Measurements from ENCODE around the gene UBE2G1. TPM values are rescaled to one million over a fixed set of nuclear protein-coding genes. Genes with fewer than 3 reads are reported as not detected.

The UBE2G1 gene
- polyA plus RNA-seq, 1 donor (not counting 4 experiments of a cell fraction or from before 2014, with no cell fraction given) = 86.2 TPM

DNA sequence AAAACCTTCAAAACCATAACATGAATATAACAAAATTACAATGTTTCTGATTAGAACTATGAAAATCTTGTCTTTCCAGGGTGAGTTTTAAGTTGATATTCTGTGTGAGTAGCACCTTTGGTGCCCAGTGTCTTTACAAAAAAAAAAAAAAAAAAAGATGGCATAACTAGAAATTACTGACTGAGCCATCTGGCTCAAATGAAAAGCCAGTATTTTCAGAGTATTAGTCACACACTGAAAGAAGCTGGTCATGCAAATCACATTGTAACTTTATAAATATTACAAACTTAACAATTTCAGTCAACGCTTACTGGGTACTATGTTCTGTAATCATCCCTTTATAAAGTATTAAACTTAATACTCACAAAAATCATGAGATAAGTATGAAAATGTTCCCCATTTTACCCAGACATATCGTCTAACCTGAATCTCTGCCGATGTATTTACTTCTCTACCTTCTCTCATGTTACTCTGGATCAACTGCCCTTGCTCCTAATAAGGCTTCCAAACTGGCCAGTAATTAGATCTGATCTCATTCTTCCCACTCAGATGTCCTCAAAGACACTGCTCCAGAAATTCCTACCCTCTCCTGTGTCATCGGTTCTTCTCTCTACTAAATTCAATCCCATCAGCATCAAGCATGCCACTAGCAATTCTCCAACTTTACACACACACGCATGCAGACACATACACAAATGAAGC, 25.4 kb downstream of the UBE2G1 start:
- DNase-seq (ENCODE audit: low read depth, low spot score) = no peak
- no peak for TF ChIP-seq EZH2 (IDR thresholded peaks at IDR 0.05; ENCODE audit: low read length)
- TF ChIP-seq, protein P1, sequence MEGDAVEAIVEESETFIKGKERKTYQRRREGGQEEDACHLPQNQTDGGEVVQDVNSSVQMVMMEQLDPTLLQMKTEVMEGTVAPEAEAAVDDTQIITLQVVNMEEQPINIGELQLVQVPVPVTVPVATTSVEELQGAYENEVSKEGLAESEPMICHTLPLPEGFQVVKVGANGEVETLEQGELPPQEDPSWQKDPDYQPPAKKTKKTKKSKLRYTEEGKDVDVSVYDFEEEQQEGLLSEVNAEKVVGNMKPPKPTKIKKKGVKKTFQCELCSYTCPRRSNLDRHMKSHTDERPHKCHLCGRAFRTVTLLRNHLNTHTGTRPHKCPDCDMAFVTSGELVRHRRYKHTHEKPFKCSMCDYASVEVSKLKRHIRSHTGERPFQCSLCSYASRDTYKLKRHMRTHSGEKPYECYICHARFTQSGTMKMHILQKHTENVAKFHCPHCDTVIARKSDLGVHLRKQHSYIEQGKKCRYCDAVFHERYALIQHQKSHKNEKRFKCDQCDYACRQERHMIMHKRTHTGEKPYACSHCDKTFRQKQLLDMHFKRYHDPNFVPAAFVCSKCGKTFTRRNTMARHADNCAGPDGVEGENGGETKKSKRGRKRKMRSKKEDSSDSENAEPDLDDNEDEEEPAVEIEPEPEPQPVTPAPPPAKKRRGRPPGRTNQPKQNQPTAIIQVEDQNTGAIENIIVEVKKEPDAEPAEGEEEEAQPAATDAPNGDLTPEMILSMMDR (optimal IDR thresholded peaks at IDR 0.05 in 1 of 3, IDR thresholded peaks at IDR 0.05 in 1 of 3, conservative IDR thresholded peaks at IDR 0.05 in 1 of 3; ENCODE audit: extremely low read depth in 1 of 3, insufficient read depth in 2 of 3, low read length in 3 of 3) = no peak
- Histone ChIP-seq H3K36me3 (ENCODE audit: control insufficient read depth in 2 of 2, extremely low read depth in 1 of 2, insufficient read depth in 2 of 2, low read length in 2 of 2) (no peaks in the 10 kb centered on the region), H3K79me2 (ENCODE audit: control insufficient read depth, insufficient read depth, low read length) (peaks cover 100% of the 10 kb centered on the region), H3K27ac (ENCODE audit: control insufficient read depth, insufficient read depth, low read length) (peak overlapping the region; percentile 8), H3K27me3 (ENCODE audit: control insufficient read depth, extremely low read depth, insufficient read depth, low read length) (no peaks in the 10 kb centered on the region), H3K9ac (ENCODE audit: control insufficient read depth, extremely low read depth, insufficient read depth, low read length) (no peak overlapping the region), H3K9me1 (ENCODE audit: control insufficient read depth, extremely low read depth, insufficient read depth, low read length) (peaks cover 5% of the 10 kb centered on the region), H2AFZ (ENCODE audit: control insufficient read depth, low read length) (no peak overlapping the region), H3K9me3 (ENCODE audit: control insufficient read depth, low read depth, low read length) (no peaks in the 10 kb centered on the region), H3K4me3 (ENCODE audit: control insufficient read depth in 2 of 3, extremely low read depth in 1 of 3, insufficient read depth in 2 of 3, low read depth in 1 of 3, low read length in 3 of 3) (no peak overlapping the region), H4K20me1 (ENCODE audit: control insufficient read depth, extremely low read depth, insufficient read depth, low read length) (peaks cover 32% of the 10 kb centered on the region), H3K4me2 (ENCODE audit: control insufficient read depth, extremely low read depth, insufficient read depth, low read depth, low read length) (no peak overlapping the region), H3K4me1 (ENCODE audit: control insufficient read depth, extremely low read depth, insufficient read depth, low read length) (peaks cover 23% of the 10 kb centered on the region)
- dilution Hi-C loops (cut with MboI; ENCODE audit: extremely low pct_ligation_motif_present, low sequenced_read_pairs) = no loop called here
- FAIRE-seq = no peak

DNA sequence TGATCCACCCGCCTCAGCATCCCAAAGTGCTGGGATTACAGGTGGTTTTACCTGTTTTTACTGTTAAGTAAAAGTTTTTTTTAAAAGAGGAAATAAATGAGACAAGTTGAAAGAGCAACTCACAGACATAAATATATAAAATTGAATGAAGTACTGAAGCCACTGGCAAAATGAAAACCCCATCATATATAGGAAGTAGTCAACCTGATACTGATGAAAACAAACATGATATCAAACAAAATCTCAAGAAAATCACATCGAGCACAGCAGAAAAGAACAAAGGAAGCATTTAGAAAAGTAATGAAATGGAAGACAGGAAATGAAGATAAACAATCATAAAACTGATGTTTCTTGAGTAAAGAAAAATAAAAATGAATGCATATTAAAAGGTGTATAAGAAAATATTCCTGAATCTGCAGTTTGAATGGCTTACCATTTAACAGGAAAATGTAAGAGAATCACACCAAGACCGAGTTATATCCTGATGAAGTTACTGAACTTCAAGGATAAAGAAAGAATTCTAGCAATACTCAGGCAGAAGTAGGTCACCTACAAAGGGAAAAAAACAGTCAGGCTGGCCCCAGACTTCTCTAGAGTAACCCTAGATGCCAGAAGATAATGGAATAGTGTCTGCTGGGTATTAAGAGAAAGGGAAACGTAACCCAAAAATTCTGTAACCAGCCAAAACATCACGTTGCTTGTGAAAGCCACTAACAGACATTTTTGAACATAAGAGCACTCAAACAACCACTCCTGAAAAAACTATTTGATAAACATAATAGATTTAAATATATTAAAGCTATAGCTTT, 31.5 kb downstream of the UBE2G1 start:
- Histone ChIP-seq H3K4me1 (ENCODE audit: control insufficient read depth, extremely low read depth, insufficient read depth, low read length) (peaks cover 26% of the 10 kb centered on the region), H3K79me2 (ENCODE audit: control insufficient read depth, insufficient read depth, low read length) (peaks cover 98% of the 10 kb centered on the region), H3K9me1 (ENCODE audit: control insufficient read depth, extremely low read depth, insufficient read depth, low read length) (peaks cover 2% of the 10 kb centered on the region), H2AFZ (ENCODE audit: control insufficient read depth, low read length) (no peak overlapping the region), H3K4me2 (ENCODE audit: control insufficient read depth, extremely low read depth, insufficient read depth, low read depth, low read length) (no peak overlapping the region), H3K27ac (ENCODE audit: control insufficient read depth, insufficient read depth, low read length) (no peak overlapping the region), H3K4me3 (ENCODE audit: control insufficient read depth in 2 of 3, extremely low read depth in 1 of 3, insufficient read depth in 2 of 3, low read depth in 1 of 3, low read length in 3 of 3) (no peak overlapping the region), H4K20me1 (ENCODE audit: control insufficient read depth, extremely low read depth, insufficient read depth, low read length) (peaks cover 16% of the 10 kb centered on the region), H3K9me3 (ENCODE audit: control insufficient read depth, low read depth, low read length) (no peaks in the 10 kb centered on the region), H3K27me3 (ENCODE audit: control insufficient read depth, extremely low read depth, insufficient read depth, low read length) (no peaks in the 10 kb centered on the region), H3K36me3 (ENCODE audit: control insufficient read depth in 2 of 2, extremely low read depth in 1 of 2, insufficient read depth in 2 of 2, low read length in 2 of 2) (peaks cover 0 to 4% of the 10 kb centered on the region in 2 experiments), H3K9ac (ENCODE audit: control insufficient read depth, extremely low read depth, insufficient read depth, low read length) (no peak overlapping the region)
- DNase-seq (ENCODE audit: low read depth, low spot score) (no peak), FAIRE-seq (no peak)
- TF ChIP-seq, protein P1 (optimal IDR thresholded peaks at IDR 0.05 in 1 of 3, IDR thresholded peaks at IDR 0.05 in 1 of 3, conservative IDR thresholded peaks at IDR 0.05 in 1 of 3; ENCODE audit: extremely low read depth in 1 of 3, insufficient read depth in 2 of 3, low read length in 3 of 3) = no peak
- no peak for TF ChIP-seq EZH2 (IDR thresholded peaks at IDR 0.05; ENCODE audit: low read length)
- dilution Hi-C loops (cut with MboI; ENCODE audit: extremely low pct_ligation_motif_present, low sequenced_read_pairs) = no loop called here
